T-cell (primary cell): ENCODE results near the gene MGA. TPM values are rescaled to one million over a fixed set of nuclear protein-coding genes. Genes with fewer than 3 reads are reported as not detected.

Experiments
- ATAC-seq, 4 experiments: fragments of 200-7000 bp in 3 of 4; fragments of 150-1000 bp in 1 of 4; cut with Tn5 transposase; replicated peaks in 1 of 4; 1 replicate in 3 of 4; 2 replicates in 1 of 4; pipeline ENCODE4 v1.10.0; 2021; ENCODE audit warnings: moderate library complexity in 3 of 4, mild to moderate bottlenecking in 2 of 4, moderate number of reproducible peaks in 1 of 4
- CTCF ChIA-PET, 2 donors: fragments of 300-600 bp; sonication (Branson Sonifier 250); formaldehyde crosslinking; loops; one replicate each; lab custom pipeline; 2022; ENCODE audit warnings: antibody characterized with exemption in 2 of 2; lab: Charles Lee
- POLR2A ChIA-PET, 2 donors: fragments of 300-600 bp; sonication (Branson Sonifier 250); formaldehyde crosslinking; loops; one replicate each; lab custom pipeline; 2022; ENCODE audit warnings: antibody characterized with exemption in 2 of 2; lab: Charles Lee
- DNase-seq, 35 experiments: peaks; one replicate each; pipeline versions ENCODE4 v3.0.0 to v3.0.0-alpha.2; 2013 to 2023
- H3K27ac ChIP-seq: one replicate; pipeline ENCODE4 v1.5.1; 2013; ENCODE audit warnings: low read length
- H3K27me3 ChIP-seq, 2 experiments: replicated peaks in 1 of 2; 1 replicate in 1 of 2; 2 replicates in 1 of 2; pipeline versions ENCODE4 v1.6.1 to v1.7.0; 2013; ENCODE audit warnings: low read length in 1 of 2, mixed read lengths in 1 of 2; ENCODE audit not compliant: control insufficient read depth in 2 of 2, insufficient read depth in 2 of 2; ENCODE audit errors: extremely low read depth in 1 of 2
- H3K36me3 ChIP-seq, 2 donors: 1 replicate in 1 of 2; 2 replicates in 1 of 2; pipeline versions ENCODE4 v1.6.1 to v1.7.0; 2013; ENCODE audit warnings: low read length in 1 of 2; ENCODE audit not compliant: control insufficient read depth in 2 of 2, insufficient read depth in 1 of 2; ENCODE audit errors: extremely low read depth in 1 of 2
- H3K4me1 ChIP-seq, 2 experiments: 1 replicate in 1 of 2; 2 replicates in 1 of 2; pipeline versions ENCODE4 v1.6.1 to v1.7.0; 2013; ENCODE audit warnings: low read length in 2 of 2, mixed read lengths in 1 of 2; ENCODE audit not compliant: insufficient read depth in 2 of 2, control insufficient read depth in 1 of 2; ENCODE audit errors: extremely low read depth in 1 of 2
- H3K4me3 ChIP-seq, 2 donors: 1 replicate in 1 of 2; 2 replicates in 1 of 2; pipeline versions ENCODE4 v1.5.1 to v1.7.0; 2013; ENCODE audit warnings: mild to moderate bottlenecking in 2 of 2, low read length in 1 of 2, moderate library complexity in 1 of 2; ENCODE audit not compliant: control insufficient read depth in 1 of 2; ENCODE audit errors: extremely low read depth in 1 of 2
- H3K9me3 ChIP-seq: 2 replicates; pipeline ENCODE4 v1.7.0; 2013
- H3K27ac Mint-ChIP-seq, 2 donors: one replicate each; pipeline ENCODE4 v1.8.0; 2020 to 2021; ENCODE audit warnings: mild to moderate bottlenecking in 2 of 2, mixed read lengths in 2 of 2
- H3K27me3 Mint-ChIP-seq, 2 donors: one replicate each; pipeline ENCODE4 v1.8.0; 2021 to 2022; ENCODE audit warnings: mixed read lengths in 2 of 2
- H3K36me3 Mint-ChIP-seq: one replicate; pipeline ENCODE4 v1.8.0; 2021; ENCODE audit warnings: mixed read lengths
- H3K4me1 Mint-ChIP-seq, 3 donors: one replicate each; pipeline ENCODE4 v1.8.0; 2020 to 2022; ENCODE audit warnings: mixed read lengths in 3 of 3, mild to moderate bottlenecking in 1 of 3
- H3K4me3 Mint-ChIP-seq, 3 donors: one replicate each; pipeline ENCODE4 v1.8.0; 2020 to 2022; ENCODE audit warnings: mild to moderate bottlenecking in 3 of 3, mixed read lengths in 3 of 3, moderate library complexity in 3 of 3
- H3K9me3 Mint-ChIP-seq, 3 donors: one replicate each; pipeline ENCODE4 v1.8.0; 2020 to 2022; ENCODE audit warnings: mixed read lengths in 3 of 3
- WGBS: methylation state at CpG from one replicate; pipeline ENCODE4 v1.1.5; 2013; ENCODE audit warnings: missing lambda C conversion rate; ENCODE audit not compliant: insufficient coverage; 5-methylcytosine and 5-hydroxymethylcytosine counted together
- total RNA-seq, 35 experiments: library from RNA in 6 of 35; stranded (reverse) in 6 of 35; fragments of 120-200 nt in 1 of 35; gene quantifications; one replicate each; pipeline versions ENCODE4 v1.2.1 to v1.2.4 and lab custom pipeline; 2013 to 2026

MGA gene
- total RNA-seq, 5 donors from 2014 or later (not counting 1 experiment from before 2014, with no cell fraction given): 49.7 to 58.7 (median 54.7) TPM

- H3K36me3 ChIP-seq: peaks cover 0 to 12% of the 10 kb centered on the region in 2 donors
- H3K36me3 Mint-ChIP-seq: peaks cover 25% of the 10 kb centered on the region
- H3K27me3 Mint-ChIP-seq: no peaks in the 10 kb centered on the region
- no peak overlapping the region for H3K27ac Mint-ChIP-seq
- CTCF ChIA-PET: interaction anchor here (0.6 to 1.2 kb wide), 5 partner anchors 10 to 460 kb away, joined by 3 to 4 read pairs (median 3); no protein-coding TSS in a partner anchor
- no CpG with 5 or more reads among the region's 4 CpGs for WGBS
- ATAC-seq (no peak), DNase-seq (no peak)
- no peak overlapping the region for H3K4me3 Mint-ChIP-seq
- no peaks in the 10 kb centered on the region for H3K9me3 Mint-ChIP-seq
- peaks cover 3 to 8% of the 10 kb centered on the region in 2 experiments for H3K4me1 ChIP-seq
- no peaks in the 10 kb centered on the region for H3K27me3 ChIP-seq
- no peaks in the 10 kb centered on the region for H3K9me3 ChIP-seq
- H3K4me1 Mint-ChIP-seq: peaks cover 67 to 78% (median 67%) of the 10 kb centered on the region in 3 donors
- POLR2A ChIA-PET: interaction anchor here (0.6 to 1.0 kb wide), 3 partner anchors 11 to 50 kb away, joined by 3 to 5 read pairs (median 4); no protein-coding TSS in a partner anchor
- H3K4me3 ChIP-seq: no peak overlapping the region
- H3K27ac ChIP-seq: no peak overlapping the region
Measured at GRCh38 chr15:41675337-41675736, 15.1 kb downstream of the MGA start.

- Histone ChIP-seq H3K9me3 (no peaks in the 10 kb centered on the region), H3K27ac (no peak overlapping the region), H3K36me3 (peaks cover 0 to 6% of the 10 kb centered on the region in 2 donors), H3K4me1 (peaks cover 3 to 6% of the 10 kb centered on the region in 2 experiments), H3K27me3 (no peaks in the 10 kb centered on the region), H3K4me3 (no peak overlapping the region)
- no peaks in the 10 kb centered on the region for H3K9me3 Mint-ChIP-seq
- ATAC-seq: no peak
- peaks cover 28% of the 10 kb centered on the region for H3K36me3 Mint-ChIP-seq
- H3K4me1 Mint-ChIP-seq: peaks cover 68 to 74% (median 69%) of the 10 kb centered on the region in 3 donors
- no peak overlapping the region for H3K27ac Mint-ChIP-seq
- POLR2A ChIA-PET: interaction anchor here in 1 of 2 donors (0.5 kb wide), 1 partner anchor 18 kb away, joined by 3 read pairs; no protein-coding TSS in a partner anchor
- peak overlapping the region in 1 of 3 donors; percentile 6 for H3K4me3 Mint-ChIP-seq
- CTCF ChIA-PET: no interaction called here
- no peaks in the 10 kb centered on the region for H3K27me3 Mint-ChIP-seq
- DNase-seq: no peak
- 94% methylated on average over 3 of the region's 4 CpGs for WGBS
Measured at GRCh38 chr15:41678742-41679141, 18.5 kb downstream of the MGA start.

- Histone ChIP-seq H3K27me3 (no peaks in the 10 kb centered on the region), H3K9me3 (no peaks in the 10 kb centered on the region), H3K4me1 (peaks cover 3 to 6% of the 10 kb centered on the region in 2 experiments), H3K36me3 (peaks cover 0 to 2% of the 10 kb centered on the region in 2 donors), H3K27ac (no peak overlapping the region), H3K4me3 (no peak overlapping the region)
- H3K4me3 Mint-ChIP-seq: no peak overlapping the region
- ChIA-PET CTCF (no interaction called here), POLR2A (no interaction called here)
- no CpG with 5 or more reads among the region's 4 CpGs for WGBS
- DNase-seq (no peak), ATAC-seq (no peak)
- peaks cover 21% of the 10 kb centered on the region for H3K36me3 Mint-ChIP-seq
- H3K27ac Mint-ChIP-seq: no peak overlapping the region
- H3K4me1 Mint-ChIP-seq: peaks cover 80 to 88% (median 82%) of the 10 kb centered on the region in 3 donors
- no peaks in the 10 kb centered on the region for H3K9me3 Mint-ChIP-seq
- no peaks in the 10 kb centered on the region for H3K27me3 Mint-ChIP-seq
Measured at GRCh38 chr15:41683955-41684354, 23.8 kb downstream of the MGA start.

GRCh38 chr15:41688671-41689070 is 28.5 kb downstream of the MGA start:
- ChIA-PET POLR2A (interaction anchor here (0.5 to 0.8 kb wide), 2 partner anchors 14 to 17 kb away, joined by 3 read pairs; no protein-coding TSS in a partner anchor), CTCF (interaction anchor here in 1 of 2 donors (0.5 to 1.1 kb wide), 2 partner anchors 14 to 69 kb away, joined by 3 read pairs; no protein-coding TSS in a partner anchor)
- Mint-ChIP-seq H3K9me3 (no peaks in the 10 kb centered on the region), H3K36me3 (peaks cover 6% of the 10 kb centered on the region), H3K4me3 (no peak overlapping the region), H3K4me1 (peaks cover 82 to 90% (median 86%) of the 10 kb centered on the region in 3 donors), H3K27ac (peak overlapping the region in 1 of 2 donors; percentile 44), H3K27me3 (no peaks in the 10 kb centered on the region)
- 100% methylated on average over 1 of the region's 2 CpGs for WGBS
- Histone ChIP-seq H3K4me3 (no peak overlapping the region), H3K36me3 (peaks cover 0 to 2% of the 10 kb centered on the region in 2 donors), H3K9me3 (no peaks in the 10 kb centered on the region), H3K4me1 (peaks cover 0 to 6% of the 10 kb centered on the region in 2 experiments), H3K27ac (no peak overlapping the region), H3K27me3 (no peaks in the 10 kb centered on the region)
- DNase-seq (no peak), ATAC-seq (no peak)

GRCh38 chr15:41689083-41689482 is 28.9 kb downstream of the MGA start:
- Mint-ChIP-seq H3K9me3 (no peaks in the 10 kb centered on the region), H3K4me3 (peak overlapping the region in 1 of 3 donors; percentile 21), H3K27ac (peak overlapping the region; percentile 16 to 36), H3K36me3 (peaks cover 6% of the 10 kb centered on the region), H3K4me1 (peaks cover 81 to 89% (median 84%) of the 10 kb centered on the region in 3 donors), H3K27me3 (no peaks in the 10 kb centered on the region)
- Histone ChIP-seq H3K9me3 (no peaks in the 10 kb centered on the region), H3K4me3 (no peak overlapping the region), H3K4me1 (peaks cover 0 to 6% of the 10 kb centered on the region in 2 experiments), H3K27me3 (no peaks in the 10 kb centered on the region), H3K27ac (no peak overlapping the region), H3K36me3 (peaks cover 0 to 2% of the 10 kb centered on the region in 2 donors)
- 100% methylated on average over 1 of the region's 1 CpG for WGBS
- ChIA-PET CTCF (interaction anchor here in 1 of 2 donors (1.1 kb wide), 2 partner anchors 13 to 14 kb away, joined by 3 read pairs; no protein-coding TSS in a partner anchor), POLR2A (interaction anchor here in 1 of 2 donors (0.5 kb wide), 1 partner anchor 17 kb away, joined by 3 read pairs; no protein-coding TSS in a partner anchor)
- DNase-seq (no peak), ATAC-seq (no peak)

GRCh38 chr15:41689834-41690233 is 29.6 kb downstream of the MGA start:
- Mint-ChIP-seq H3K4me1 (peaks cover 76 to 86% (median 79%) of the 10 kb centered on the region in 3 donors), H3K4me3 (peak overlapping the region in 1 of 3 donors; percentile 21), H3K27ac (peak overlapping the region in 1 of 2 donors; percentile 44), H3K9me3 (no peaks in the 10 kb centered on the region), H3K36me3 (peaks cover 3% of the 10 kb centered on the region), H3K27me3 (no peaks in the 10 kb centered on the region)
- no peak overlapping the region for H3K4me3 ChIP-seq
- H3K36me3 ChIP-seq: peaks cover 0 to 2% of the 10 kb centered on the region in 2 donors
- DNase-seq (no peak), ATAC-seq (no peak)
- CTCF ChIA-PET: interaction anchor here in 1 of 2 donors (1.1 kb wide), 1 partner anchor 15 kb away, joined by 3 read pairs; no protein-coding TSS in a partner anchor
- POLR2A ChIA-PET: no interaction called here
- H3K27me3 ChIP-seq: no peaks in the 10 kb centered on the region
- no peak overlapping the region for H3K27ac ChIP-seq
- no peaks in the 10 kb centered on the region for H3K9me3 ChIP-seq
- WGBS: no CpG with 5 or more reads among the region's 1 CpG
- peaks cover 0 to 6% of the 10 kb centered on the region in 2 experiments for H3K4me1 ChIP-seq
